Middle frontal gyrus (tissue), 1 donor: Measurements from ENCODE around the gene NRF1.
"Not testable (repeated sequence)": the region's sequence is repeated elsewhere in the genome, so short reads cannot be mapped to it uniquely, and the experiment has no call there.

ENCODE experiments used
- DNase-seq: peaks from one replicate; pipeline ENCODE4 v3.0.0-alpha.2; 2015; ENCODE audit warnings: low spot score; ENCODE audit errors: extremely low spot score

NRF1 gene

DNA sequence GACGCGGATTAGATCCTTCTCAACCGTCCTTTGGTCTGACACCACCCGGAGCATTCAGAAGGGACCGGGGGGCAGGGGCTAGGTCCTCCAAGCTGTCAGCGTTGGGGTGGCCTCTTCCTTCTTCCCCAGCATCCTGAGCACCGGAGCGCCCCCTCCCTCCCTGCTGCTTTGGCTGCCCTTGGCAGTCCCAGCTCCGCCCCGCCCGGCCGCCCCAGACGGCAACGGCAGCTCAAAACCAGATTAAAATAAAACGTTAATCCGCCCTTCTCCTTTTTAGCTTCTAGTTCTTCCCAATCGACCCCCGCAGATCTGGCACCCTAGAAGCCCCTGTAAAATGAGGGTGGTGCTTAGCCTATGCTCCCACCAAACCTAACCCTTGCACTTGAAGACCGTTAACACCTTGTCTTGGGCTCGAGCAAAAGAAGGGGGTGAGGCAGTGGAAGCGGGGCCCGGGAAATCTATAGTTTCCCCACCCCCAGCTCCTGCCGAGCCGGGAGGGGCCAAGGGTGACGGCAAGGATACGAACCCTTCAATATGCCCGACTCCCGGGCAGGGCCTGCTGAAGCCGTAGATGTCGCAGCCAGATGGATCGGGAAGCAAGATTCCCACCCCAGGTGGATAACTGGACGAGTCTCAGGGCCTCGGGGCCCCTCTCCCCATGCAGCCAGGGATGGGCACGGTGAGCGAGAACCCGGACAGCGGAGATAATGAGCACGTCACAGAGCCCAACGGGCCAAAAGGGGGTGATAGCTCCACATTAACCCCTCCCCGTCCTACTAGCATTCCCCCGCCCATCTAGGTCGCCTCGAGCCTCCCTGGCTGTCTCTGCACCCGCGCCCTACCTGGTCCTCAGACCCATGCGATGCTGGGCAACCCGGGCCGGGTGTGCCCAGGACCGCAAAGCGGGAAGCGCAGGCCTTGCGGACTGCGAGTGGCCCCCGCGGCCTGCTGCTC is 169.7 kb downstream of the NRF1 start:
- no peak for DNase-seq

DNA sequence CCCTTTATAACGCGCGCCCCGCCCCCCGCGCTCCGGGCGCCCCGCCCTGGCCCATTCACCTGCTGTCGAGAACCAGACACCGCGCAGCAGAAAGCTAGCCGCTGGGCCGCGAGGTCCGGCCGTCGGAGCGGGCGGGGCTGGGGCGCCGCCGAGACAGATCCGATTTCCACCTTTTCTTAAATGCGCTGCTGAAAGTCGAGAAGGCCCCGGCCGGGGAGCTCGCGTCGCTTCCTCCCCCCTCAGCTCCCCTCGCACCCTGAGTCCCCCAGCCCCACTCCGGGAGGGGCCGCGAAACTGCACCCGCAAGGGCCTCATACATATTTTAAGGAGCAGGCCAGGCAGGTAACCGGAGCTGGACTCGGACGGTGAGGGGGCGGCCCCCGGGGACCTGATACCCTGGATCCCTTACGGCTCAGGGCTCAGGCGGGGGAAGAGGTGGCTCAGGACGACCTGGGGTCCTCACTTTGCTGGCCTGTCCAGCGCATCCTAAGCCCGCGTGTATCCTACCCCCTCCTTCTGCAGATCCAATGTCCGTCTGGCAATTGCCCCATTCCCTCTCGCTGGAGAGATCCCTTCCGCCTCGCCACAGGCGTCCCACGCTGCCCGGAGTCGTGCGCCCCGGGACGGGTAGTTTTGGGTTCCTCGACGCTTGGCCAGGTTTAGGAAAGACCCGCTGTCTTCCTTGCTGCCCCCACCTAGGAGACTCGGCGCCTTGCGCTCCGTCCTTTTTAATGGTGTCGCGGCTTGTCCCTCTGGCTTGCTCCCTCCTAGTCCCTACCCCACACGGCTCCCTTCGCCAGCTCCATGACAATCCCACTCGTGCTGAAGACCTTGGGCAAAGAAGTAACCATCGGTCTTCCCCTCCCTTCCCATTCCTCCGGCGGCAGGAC is 170.7 kb downstream of the NRF1 start:
- DNase-seq = no peak

DNA sequence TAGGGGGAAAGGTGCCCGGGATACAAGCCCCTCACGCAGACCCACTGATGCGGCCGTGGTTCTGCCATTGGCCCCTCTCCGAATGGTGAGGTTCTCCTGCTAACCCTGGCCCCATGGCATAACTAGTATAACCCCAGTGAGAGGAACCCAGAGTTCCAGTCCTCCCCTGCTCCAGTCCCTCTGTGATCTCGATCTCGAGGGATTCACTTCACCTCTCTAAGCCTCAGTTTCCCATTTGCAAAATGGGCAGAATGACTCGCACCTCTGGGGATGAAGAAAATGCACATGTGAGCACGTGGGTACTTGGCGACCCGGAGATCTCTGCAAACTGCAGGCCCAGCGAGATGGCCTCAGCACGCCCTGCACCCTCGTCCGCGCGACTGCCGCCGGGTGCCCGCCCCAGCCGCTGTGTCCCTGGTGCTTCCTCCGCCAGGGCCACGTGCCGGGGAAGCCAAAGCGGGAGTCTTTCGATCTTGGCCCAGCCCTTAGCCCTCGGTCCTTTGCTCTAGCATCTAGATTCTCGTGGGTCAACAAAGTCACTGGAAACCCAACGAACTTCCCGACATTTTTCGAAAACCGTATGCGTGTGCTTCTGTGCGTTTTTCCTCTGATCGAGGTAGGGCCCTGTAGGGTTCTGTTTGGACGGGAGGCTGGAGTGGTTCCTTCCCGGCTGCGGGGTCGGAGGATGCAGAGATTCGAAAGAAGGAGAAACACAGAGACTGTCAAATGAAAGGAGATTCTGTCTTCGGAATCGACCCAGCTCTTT is 171.5 kb downstream of the NRF1 start:
- no peak for DNase-seq

DNA sequence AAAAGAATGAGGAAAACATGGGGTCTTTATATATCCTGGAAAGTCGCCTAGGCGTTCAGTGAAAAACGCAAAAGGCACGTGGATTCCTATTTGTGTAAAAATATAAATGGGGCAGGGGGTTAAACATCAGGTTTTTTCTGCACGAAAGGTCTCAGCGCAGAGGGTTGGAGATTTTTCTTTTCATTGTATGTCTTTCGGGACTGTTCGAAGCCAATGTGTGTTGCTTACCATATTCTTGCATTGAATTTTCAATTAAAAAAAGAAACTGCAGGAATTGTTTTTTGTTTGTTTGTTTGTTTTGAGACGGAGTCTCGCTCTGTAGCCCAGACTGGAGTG is 172.0 kb downstream of the NRF1 start:
- no peak for DNase-seq

DNA sequence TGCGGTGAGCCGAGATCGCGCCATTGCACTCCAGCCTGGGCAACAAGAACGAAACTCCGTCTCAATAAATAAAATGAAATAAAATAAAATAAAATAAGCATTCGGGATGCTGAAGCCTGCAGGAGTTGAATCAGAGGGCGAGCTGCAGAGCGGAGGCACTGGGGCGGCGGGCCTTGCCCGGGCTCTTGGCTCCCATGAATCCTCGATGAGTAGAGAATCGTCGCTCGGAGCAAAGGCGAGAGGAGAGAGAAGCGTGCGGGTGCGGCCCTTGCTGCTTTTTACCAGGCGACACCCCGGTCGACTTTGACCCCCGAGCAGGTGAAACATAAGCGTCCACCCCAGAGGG is 172.9 kb downstream of the NRF1 start:
- no peak for DNase-seq

DNA sequence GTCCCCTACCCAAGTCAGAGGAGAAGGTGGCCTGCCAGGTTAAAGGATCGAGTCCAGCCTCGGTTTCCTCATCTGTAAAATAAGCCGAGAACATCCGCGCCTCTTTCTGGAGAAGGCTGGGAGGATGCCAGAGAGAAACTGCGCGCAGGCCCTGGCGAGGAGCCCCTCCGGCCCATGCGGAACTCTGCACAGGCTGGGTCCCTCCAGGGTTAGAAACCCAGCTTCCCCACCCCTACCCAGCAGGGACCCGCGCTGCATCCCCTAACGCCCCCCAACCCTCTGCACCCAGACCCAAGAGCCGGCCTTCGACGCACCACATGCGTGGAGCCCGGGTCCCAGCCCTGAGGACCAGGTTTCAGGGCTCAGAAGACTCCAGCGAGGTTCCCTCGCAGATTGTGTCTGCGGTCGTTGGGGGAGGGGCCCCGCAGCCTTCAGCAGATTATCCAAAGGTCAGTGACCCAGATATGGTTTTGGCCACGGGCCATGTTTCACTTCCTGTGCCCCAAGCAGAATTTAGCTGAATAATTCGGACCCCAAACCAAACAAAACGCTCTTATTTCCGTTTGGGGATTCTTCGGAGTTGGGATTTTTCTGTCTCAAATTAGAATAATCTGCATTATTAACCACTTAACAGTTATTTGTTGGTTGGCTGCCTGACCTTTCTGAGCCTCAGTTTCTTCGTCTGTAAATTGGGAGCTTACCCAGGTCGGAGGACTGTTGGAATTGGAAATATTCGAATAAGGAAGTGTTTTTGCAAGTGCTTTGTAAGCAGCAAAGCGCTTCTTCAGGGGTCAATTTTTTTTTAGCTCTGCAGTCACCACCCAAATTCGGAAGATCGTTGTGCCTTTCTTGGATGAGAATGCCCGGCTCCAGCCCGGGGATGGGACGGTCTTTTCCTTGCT is 173.5 kb downstream of the NRF1 start:
- no peak for DNase-seq

DNA sequence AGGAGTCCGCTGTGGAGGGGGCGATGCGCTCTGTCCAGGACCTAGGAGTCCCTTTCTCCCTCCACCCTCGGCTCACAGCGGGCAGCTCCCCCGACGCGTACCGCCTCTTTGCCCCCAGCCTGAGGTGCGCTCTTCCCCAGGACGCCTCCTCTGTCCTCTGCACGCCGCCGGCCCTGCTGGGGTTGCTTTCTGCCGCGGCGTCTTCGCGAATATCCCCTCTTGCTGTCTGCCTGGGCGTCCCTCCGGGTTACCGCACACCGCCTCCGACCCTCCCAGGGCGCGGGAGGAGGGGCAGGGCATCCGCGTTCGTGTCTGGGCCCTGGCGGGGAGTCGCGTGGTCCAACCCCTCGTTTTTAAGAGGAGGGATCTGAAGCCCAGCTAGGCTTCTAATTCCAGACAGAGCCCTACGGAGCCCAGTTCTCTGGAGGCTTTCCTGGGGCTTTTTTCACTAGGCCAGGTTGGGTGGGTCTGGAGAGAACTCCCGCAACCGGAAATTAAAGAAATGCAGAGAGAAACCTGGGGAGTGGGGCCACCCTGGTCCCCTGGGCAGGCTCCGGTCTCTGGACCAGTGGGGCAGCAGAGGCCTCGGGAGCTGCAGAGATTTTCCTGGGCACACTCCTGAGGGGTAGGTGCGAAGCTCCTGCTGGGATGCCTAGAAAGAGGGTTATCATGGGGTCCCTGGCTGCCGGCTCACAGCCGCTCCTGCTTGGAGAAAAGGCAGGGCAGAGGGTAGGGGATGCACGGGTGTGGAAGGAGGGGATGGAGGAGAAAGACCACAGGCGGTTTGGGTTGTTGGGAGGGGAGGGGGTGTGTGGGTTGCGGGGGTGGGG is 174.4 kb downstream of the NRF1 start:
- no peak for DNase-seq

DNA sequence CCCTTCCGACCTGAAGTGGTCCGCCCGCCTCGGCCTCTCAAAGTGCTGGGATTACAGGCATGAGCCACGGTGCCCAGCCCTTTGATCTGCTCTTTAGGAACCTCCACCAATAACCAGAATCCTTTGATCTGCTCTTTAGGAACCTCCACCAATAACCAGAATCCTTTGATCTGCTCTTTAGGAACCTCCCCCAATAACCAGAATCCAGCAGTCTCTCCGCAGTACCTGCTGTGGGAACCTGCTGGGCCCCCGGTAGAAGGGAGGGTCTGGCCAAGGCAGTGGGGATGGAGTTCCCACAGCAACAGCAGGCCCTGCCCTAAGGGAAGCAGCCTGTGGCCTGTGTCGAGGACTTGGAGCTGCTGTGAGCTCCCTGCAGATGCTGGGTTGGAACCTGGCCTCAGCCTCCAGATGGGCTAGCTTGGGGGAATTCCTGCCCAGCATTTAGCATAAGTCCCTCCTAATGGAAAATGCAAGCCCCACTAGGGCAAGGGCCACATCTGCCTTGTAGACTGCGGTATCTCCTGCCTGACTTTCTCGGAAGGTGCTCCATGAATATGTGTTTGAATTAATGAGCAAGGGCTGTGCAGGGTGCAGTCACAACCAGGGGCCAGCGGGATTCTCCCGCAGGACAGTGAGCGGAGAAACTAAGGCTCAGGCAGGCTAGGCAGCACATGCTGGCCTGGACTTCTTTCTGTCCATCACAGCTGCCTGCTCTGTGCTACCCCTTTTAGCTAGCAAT is 175.5 kb downstream of the NRF1 start:
- DNase-seq = no peak

DNA sequence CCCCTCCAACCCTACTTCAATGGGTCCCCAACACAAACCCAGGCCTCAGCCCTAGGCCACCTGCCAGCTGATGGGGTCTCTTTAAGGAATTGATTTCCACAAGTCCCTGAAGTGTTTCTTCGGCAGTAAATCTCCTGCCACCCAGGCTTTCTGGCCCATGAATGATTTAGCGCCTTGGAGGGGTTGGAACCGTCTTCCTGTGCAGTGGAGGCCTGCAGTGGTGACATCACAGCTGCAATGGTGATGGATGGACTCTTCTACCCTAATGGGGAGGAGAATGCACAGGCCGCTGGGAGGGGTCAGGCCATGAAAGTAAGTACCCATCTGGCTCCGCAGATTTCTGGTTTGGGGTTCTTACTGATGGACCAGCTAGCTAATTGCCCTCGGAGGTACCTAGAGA is 177.5 kb downstream of the NRF1 start:
- no peak for DNase-seq

DNA sequence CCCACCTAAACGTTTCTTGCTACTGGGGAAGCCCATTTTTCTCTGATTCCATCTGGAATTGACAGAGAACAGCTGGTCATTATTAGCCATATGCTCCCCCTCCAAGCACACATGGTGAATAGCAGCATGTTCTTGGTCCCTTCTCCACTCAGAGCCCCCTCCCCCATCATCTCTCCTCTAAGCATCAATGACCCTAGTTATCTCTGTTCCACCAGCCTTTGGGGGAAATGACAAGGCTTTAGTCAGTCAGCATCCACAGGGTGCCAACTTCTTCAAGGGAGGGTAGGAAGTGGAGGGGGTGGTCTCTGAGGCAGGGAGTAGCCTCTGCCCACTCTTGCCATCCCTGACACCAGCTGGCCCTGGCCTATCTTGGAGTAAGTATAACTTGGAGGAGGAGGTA is 178.1 kb downstream of the NRF1 start:
- no peak for DNase-seq

DNA sequence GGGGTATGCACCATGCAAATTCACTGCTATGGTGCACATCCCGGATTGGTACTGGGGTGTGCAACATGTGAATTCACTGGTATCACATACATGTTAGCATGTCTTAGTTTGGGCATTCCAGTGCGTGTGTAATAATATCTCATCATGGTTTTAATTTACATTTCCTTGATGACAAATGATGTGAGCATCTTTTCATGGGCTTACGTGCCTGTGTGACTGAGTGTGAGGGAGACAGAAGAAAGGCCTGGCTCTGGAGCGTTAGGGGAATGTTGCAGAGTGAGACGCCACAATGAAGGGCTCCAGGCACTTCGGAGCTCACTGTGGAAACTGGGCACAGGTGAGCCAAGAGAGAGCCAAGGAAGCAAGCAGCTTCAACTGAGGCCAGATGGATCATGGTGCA is 178.6 kb downstream of the NRF1 start:
- no peak for DNase-seq

DNA sequence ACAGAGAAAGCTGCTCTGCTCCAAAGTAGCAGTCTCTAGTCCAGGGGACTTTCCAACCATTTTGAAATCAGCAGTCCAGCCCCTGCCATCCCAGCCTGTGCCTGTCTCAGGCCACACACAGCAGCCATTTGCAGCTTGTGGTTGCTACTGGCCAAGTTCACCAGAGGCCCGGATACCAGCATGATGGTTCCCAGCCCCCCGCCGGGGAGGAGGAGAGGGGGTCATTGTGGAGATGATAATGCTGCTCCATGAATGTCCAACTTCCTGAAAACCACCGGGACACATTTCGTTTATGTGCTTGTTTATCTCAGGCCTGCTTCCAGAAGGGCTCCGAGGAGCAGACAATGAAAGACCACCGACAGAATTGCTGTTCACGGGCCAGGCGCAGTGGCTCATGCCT is 181.2 kb downstream of the NRF1 start:
- DNase-seq = no peak

DNA sequence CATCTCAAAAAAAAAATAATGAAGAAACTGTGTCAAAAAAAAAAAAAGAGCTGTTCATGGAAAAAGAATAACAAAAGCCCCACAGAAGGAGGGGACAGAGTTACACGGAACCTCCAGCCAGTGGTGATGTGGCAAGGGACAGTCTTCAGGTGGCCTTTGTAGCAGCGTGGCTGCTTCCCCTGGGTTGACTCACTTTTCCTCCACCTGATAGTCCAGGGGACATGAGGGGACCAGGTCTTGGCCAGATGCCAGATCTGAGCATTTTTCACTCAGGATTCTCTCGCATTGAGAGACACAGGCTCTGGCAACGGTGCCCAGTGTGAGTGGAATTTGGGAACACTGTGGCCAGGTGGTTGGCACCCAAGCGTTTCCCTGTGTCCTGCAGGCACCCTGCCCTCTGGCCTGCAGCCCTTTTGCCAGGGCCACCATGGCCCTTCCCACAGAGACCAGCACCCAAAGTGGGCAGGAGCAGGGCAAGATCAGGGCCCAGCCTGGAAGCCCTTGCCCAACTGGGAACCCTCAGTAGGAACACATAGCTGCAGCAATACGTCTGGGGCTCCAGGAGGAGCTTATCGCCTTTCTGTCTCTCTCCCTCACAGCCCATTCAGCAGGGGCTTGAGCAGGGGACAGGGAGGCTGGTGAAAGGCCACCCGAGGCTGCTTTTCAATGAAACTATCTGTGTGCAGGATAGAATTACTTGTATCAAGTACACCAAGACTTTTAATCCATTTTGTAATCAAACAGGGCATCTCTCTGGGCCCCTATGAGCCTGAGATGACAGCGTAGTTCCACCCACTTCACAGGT is 182.2 kb downstream of the NRF1 start:
- DNase-seq = no peak

DNA sequence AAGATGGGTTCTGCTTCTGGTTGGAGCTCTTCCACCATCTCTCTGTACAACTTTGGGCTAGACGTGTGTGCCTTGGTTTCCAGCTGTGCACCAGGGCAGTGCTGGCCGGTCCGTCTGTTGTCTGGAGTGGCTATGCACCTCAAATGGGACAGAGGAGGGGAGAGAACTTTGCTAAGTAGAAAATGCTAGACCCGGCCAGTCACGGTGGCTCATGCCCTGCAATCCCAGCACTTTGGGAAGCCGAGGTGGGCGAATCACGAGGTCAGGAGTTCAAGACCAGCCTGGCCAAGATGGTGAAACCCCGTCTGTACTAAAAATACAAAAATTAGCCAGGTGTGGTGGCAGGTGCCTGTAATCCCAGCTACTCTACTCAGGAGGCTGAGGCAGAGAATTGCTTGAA is 182.9 kb downstream of the NRF1 start:
- DNase-seq = not testable (repeated sequence)

DNA sequence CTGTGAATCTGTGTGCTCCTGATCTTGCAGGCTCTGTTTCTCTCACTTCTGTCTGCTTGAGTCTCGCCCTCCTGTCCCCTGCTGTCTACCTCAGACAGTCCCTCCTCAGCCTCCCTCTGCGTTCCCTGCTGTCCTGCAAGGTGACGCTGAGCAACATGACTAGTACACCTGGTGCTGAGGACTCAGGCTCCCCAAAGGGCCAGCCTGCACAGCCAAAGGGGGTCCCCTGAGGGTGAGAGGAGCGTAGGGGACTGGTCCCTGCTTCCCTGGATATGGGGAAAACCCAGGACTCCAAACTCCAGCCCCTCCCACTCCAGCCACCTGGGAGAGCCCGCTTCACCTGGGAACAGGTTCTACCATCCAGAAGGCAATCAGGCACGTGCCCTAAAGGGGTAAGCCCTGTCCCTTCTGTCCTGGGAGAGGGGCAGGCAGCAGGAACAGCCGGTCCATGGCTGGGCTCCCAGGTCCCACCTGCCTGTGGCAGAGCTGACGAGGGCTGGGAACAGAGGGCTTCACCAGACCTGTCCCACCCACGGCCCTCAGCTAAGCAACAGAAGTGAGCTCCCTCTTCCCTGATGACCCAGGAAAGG is 184.8 kb downstream of the NRF1 start:
- no peak for DNase-seq

DNA sequence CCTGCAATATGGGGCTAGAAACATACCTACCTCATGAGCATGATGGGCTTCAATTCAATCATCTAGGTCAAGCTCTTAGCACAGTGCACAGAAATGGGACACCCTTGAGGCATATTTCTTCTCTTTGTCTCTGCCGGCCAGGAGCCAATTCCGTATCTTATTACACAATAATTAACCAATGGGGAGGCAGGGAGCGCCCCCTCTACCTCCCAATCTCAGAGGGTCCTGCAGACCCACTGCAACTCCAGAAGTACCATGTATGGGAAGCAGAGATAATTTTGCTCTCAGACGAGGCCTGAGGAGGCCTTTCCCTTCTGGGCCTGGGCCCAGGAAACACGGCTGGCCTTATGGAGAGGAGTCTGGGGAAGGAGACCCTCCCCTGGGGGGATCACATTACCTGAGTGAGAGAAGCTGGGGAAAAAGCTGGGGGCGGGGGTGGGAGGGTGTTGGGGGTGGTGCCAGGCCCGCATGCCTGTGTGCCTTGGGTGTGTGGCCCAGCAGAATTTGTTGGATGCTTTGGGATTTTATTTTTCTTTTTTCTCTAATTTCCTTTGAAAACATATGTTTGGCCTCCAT is 185.8 kb downstream of the NRF1 start:
- DNase-seq = no peak

DNA sequence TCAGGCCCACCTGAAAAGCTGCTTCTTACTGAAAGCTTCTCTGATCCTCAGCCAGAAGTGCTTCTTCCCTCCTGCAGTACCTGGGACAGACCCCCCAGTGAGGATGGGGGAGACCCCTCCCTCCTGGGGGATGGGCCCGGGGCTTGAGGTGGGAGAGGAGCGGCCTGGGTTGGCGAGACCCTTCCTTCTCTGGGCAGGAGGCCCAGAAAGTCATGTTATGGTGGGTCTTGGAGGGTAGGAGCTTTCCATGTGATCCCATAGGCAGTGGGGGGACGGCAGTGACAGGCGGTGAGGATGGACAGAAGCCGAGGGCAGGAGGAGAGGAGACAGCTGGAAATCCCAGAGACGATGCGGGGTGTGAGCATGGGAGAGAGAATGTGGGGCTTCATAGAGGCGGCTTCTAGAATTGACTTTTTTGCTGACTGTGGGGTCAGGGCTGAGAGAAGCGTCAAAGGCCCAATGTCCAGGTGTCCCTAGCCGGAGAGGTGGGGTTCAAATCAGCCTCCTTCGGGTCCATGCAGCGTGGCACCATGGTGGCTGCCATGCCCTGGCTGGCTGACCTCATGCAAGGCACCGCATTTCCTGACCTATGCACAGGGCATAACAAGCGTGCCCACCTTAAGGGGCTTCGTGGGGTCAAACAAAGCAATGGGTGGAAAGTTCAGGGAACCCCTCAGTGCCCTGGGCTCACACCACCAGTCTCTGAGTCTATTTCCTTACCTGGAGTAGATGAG is 187.3 kb downstream of the NRF1 start:
- no peak for DNase-seq
